ENCODE measurements around the gene NEURL4.
A peak's percentile ranks its signal among the peaks of the same experiment; 100 is the strongest.
"Not testable (repeated sequence)": the region's sequence is repeated elsewhere in the genome, so short reads cannot be mapped to it uniquely, and the experiment has no call there.

Gene NEURL4

DNA sequence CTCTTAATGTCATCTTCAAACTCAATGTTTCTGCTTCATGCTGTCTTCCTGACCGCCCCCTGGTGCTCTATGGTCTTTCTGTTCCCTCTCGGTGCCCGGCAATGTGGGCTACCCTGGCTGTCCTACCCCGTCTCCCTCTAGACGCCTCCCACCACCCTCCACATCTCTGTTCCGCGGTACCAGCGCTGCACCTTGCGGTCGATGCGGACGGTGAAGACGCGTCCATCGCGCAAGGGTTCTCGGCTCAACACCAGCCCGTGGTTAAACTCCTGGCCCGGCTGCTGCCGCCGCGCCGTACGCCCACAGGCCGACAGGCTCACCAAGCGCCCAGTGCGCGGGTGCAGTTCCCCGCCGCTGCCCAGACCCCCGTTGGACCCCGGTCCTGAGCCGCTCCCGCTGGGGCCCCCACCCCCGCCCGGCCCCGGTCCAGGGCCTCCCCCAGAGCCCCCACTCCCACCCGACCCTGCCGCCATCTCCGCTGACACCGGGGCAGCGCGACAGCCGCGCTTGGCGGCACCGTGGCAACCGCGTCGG lies at the start of gene NEURL4:
TSS of gene NEURL4 (minus strand) at position 496 of the 534 bp plus-strand sequence. CDS start at position 473, 23 bp downstream.
- Histone ChIP-seq H3K36me3 (replicated peaks) (peaks cover 10% of the 10 kb centered on the region), H3K27ac (peak within 1 kb of the TSS; percentile 70), H3K4me3 (ENCODE audit: low read depth, low read length) (peak within 1 kb of the TSS; percentile 94), H3K27me3 (replicated peaks) (no peaks in the 10 kb centered on the region)
- TF ChIP-seq, protein P1, sequence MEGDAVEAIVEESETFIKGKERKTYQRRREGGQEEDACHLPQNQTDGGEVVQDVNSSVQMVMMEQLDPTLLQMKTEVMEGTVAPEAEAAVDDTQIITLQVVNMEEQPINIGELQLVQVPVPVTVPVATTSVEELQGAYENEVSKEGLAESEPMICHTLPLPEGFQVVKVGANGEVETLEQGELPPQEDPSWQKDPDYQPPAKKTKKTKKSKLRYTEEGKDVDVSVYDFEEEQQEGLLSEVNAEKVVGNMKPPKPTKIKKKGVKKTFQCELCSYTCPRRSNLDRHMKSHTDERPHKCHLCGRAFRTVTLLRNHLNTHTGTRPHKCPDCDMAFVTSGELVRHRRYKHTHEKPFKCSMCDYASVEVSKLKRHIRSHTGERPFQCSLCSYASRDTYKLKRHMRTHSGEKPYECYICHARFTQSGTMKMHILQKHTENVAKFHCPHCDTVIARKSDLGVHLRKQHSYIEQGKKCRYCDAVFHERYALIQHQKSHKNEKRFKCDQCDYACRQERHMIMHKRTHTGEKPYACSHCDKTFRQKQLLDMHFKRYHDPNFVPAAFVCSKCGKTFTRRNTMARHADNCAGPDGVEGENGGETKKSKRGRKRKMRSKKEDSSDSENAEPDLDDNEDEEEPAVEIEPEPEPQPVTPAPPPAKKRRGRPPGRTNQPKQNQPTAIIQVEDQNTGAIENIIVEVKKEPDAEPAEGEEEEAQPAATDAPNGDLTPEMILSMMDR (IDR thresholded peaks at IDR 0.05; ENCODE audit: low read depth, low read length, missing control alignments), result peak; percentile 35
- DNase-seq, result peak; percentile 20
- in situ Hi-C loops (cut with HindIII; ENCODE audit: low pct_ligation_motif_present, low sequenced_read_pairs), result no loop called here

DNA sequence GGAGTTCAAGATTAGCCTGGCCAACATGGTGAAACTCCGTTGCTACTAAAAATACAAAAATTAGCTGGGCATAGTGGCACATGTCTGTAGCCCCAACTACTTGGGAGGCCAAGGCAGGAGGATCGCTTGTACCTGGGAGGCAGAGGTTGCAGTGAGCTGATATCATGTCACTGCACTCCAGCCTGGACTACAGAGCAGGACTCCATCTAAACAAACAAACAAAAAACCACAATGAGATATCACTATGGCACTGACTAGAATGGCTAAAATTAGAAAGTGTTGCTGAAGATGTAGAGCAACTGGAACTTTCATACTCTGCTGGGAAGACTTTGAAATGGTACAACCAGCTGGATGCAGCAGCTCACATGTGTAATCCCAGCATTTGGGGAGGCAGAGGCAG lies 45.2 kb upstream of the NEURL4 start:
- Histone ChIP-seq H3K27ac (no peak overlapping the region), H3K4me3 (ENCODE audit: low read depth, low read length) (no peak overlapping the region), H3K27me3 (replicated peaks) (no peaks in the 10 kb centered on the region), H3K36me3 (replicated peaks) (no peaks in the 10 kb centered on the region)
- DNase-seq, result no peak
- in situ Hi-C loops (cut with HindIII; ENCODE audit: low pct_ligation_motif_present, low sequenced_read_pairs), result no loop called here
- TF ChIP-seq, protein P1 (IDR thresholded peaks at IDR 0.05; ENCODE audit: low read depth, low read length, missing control alignments), result no peak

DNA sequence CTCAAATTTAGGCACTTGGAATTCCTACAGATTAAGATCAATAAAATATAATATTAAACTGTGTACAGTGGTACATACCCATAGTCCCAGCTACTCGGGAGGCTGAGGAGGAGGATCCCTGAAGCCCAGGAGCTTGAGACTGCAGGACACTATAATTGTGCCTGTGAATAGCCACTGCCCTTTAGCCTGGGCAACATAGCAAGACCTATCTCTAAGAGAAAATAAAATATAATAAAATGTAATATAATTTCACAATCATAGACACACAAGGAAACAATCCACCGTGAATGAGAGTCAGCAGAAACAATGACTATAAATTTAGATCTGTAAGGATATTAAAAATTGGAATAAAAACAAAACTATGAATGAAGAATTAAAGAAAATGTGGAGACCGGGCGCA lies 41.7 kb upstream of the NEURL4 start:
- H3K36me3 ChIP-seq (replicated peaks), result no peaks in the 10 kb centered on the region
- TF ChIP-seq, protein P1 (IDR thresholded peaks at IDR 0.05; ENCODE audit: low read depth, low read length, missing control alignments), result no peak
- H3K27me3 ChIP-seq (replicated peaks), result no peaks in the 10 kb centered on the region
- H3K4me3 ChIP-seq (ENCODE audit: low read depth, low read length), result no peak overlapping the region
- no peak overlapping the region for H3K27ac ChIP-seq
- no peak for DNase-seq
- in situ Hi-C loops (cut with HindIII; ENCODE audit: low pct_ligation_motif_present, low sequenced_read_pairs), result no loop called here

DNA sequence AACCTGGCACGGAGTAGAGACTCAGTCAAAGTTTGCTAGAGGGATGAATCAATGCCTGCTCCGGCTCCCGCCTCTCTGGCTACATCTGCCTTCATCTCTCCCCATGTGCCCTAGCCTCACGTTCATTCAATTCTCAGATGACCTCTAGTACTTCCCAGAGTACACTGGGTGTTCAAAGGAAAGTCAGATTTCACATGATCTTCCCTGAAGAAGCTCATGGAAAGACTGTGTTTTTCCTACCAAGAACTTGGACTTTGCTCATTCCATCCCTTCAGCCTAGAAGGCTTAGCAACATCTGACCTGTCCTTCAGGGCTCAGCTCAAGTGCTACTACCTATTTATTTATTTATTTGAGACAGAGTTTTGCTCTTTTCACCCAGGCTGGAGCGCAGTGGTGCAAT lies 40.7 kb upstream of the NEURL4 start:
- in situ Hi-C loops (cut with HindIII; ENCODE audit: low pct_ligation_motif_present, low sequenced_read_pairs), result no loop called here

DNA sequence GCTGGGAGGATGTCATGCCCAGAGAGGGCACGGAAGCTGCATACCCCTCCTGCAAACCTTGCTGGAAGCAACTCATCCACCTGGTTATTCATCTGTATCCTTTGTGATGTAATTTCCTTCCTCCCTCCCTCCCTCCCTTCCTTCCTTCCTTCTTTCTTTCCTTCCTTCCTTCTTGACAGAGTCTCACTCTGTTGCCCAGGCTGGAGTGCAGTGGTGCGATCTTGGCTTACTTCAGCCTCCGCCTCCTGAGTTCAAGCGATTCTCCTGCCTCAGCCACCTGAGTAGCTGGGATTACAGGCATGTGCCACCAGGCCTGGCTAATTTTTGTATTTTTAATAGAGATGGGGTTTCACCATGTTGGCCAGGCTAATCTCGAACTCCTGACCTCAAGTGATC lies 39.5 kb upstream of the NEURL4 start:
- H3K36me3 ChIP-seq (replicated peaks); in situ Hi-C loops (cut with HindIII; ENCODE audit: low pct_ligation_motif_present, low sequenced_read_pairs); H3K27ac ChIP-seq; DNase-seq; H3K4me3 ChIP-seq (ENCODE audit: low read depth, low read length); H3K27me3 ChIP-seq (replicated peaks): not testable (repeated sequence)

More for the DNA sequence above, 40.7 kb upstream of the NEURL4 start:
- no peak for DNase-seq
- Histone ChIP-seq H3K27me3 (replicated peaks) (no peaks in the 10 kb centered on the region), H3K4me3 (ENCODE audit: low read depth, low read length) (no peak overlapping the region), H3K36me3 (replicated peaks) (no peaks in the 10 kb centered on the region), H3K27ac (no peak overlapping the region)
- TF ChIP-seq, protein P1 (IDR thresholded peaks at IDR 0.05; ENCODE audit: low read depth, low read length, missing control alignments), result no peak

DNA sequence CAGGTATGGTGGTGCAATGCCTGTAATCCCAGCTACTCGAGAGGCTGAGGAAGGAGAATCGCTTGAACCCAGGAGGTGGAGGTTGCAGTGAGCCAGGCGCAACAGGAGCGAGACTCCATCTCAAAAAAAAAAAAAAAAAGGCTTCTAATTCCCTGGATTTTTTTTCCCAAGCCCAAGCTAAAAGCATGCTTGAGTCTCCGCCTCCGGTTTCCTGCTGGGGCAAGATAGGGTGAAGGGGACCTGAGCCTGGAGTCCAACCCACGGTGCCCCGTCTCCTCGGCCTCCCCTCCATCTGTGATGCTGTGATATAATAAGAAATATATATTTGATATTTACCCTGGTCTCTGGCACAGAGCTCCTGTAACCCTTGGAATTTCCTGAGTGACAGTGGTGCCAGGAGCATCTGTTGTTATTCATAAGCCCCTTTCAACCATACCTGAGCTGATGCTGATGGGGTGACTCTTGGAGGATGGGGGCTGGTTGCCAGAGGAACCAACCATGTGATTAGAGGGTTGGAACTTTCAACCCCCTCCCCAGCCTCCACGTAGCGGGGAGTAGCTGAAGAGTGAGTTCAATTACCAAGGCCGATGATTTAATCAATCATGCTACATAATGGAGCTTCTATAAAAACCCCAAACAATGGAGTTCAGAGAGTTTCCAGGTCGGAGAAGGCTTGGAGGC lies 38.9 kb upstream of the NEURL4 start:
- no peaks in the 10 kb centered on the region for H3K36me3 ChIP-seq (replicated peaks)
- in situ Hi-C loops (cut with HindIII; ENCODE audit: low pct_ligation_motif_present, low sequenced_read_pairs), result no loop called here
- H3K27me3 ChIP-seq (replicated peaks), result no peaks in the 10 kb centered on the region
- no peak overlapping the region for H3K4me3 ChIP-seq (ENCODE audit: low read depth, low read length)
- TF ChIP-seq, protein P1 (IDR thresholded peaks at IDR 0.05; ENCODE audit: low read depth, low read length, missing control alignments), result no peak
- H3K27ac ChIP-seq, result no peak overlapping the region
- DNase-seq, result no peak
